ENCODE results near the gene IGLL5.

IGLL5 gene

GRCh38 chr22:22855085-22855484, 32.5 kb upstream of the IGLL5 start:
- DNase-seq (ENCODE audit: low spot score in 2 of 2) (no peak), ATAC-seq (ENCODE audit: low read depth) (no peak)
- H3K27ac Mint-ChIP-seq = no peak overlapping the region
- H3K27me3 Mint-ChIP-seq = peaks cover 13% of the 10 kb centered on the region
- H3K4me1 Mint-ChIP-seq = peaks cover 22% of the 10 kb centered on the region
- H3K4me3 Mint-ChIP-seq = no peak overlapping the region
- H3K9me3 Mint-ChIP-seq = no peaks in the 10 kb centered on the region
- H3K36me3 Mint-ChIP-seq = no peaks in the 10 kb centered on the region

GRCh38 chr22:22855617-22856308, 31.9 kb upstream of the IGLL5 start:
- Mint-ChIP-seq H3K4me1 (peaks cover 19% of the 10 kb centered on the region), H3K27me3 (peaks cover 15% of the 10 kb centered on the region), H3K36me3 (no peaks in the 10 kb centered on the region), H3K4me3 (no peak overlapping the region), H3K27ac (no peak overlapping the region), H3K9me3 (no peaks in the 10 kb centered on the region)
- DNase-seq (ENCODE audit: low spot score in 2 of 2) (peak in 1 of 2 donors; percentile 48), ATAC-seq (ENCODE audit: low read depth) (peak; percentile 73)

- DNase-seq (ENCODE audit: low spot score in 2 of 2) (no peak), ATAC-seq (ENCODE audit: low read depth) (no peak)
- Mint-ChIP-seq H3K27me3 (peaks cover 15% of the 10 kb centered on the region), H3K4me1 (peaks cover 18% of the 10 kb centered on the region), H3K9me3 (no peaks in the 10 kb centered on the region), H3K4me3 (no peak overlapping the region), H3K27ac (no peak overlapping the region), H3K36me3 (no peaks in the 10 kb centered on the region)
Observed at GRCh38 chr22:22856364-22856763, 31.3 kb upstream of the IGLL5 start.

GRCh38 chr22:22856885-22857606, 30.6 kb upstream of the IGLL5 start:
- Mint-ChIP-seq H3K4me3 (no peak overlapping the region), H3K27me3 (peaks cover 12% of the 10 kb centered on the region), H3K36me3 (no peaks in the 10 kb centered on the region), H3K9me3 (no peaks in the 10 kb centered on the region), H3K4me1 (peaks cover 18% of the 10 kb centered on the region), H3K27ac (no peak overlapping the region)
- DNase-seq (ENCODE audit: low spot score in 2 of 2) = no peak
- ATAC-seq (ENCODE audit: low read depth) = no peak

GRCh38 chr22:22857607-22858558, 29.7 kb upstream of the IGLL5 start:
- no peak overlapping the region for H3K4me3 Mint-ChIP-seq
- peaks cover 8% of the 10 kb centered on the region for H3K27me3 Mint-ChIP-seq
- ATAC-seq (ENCODE audit: low read depth) (peak; percentile 82), DNase-seq (ENCODE audit: low spot score in 2 of 2) (no peak)
- no peaks in the 10 kb centered on the region for H3K36me3 Mint-ChIP-seq
- peaks cover 18% of the 10 kb centered on the region for H3K4me1 Mint-ChIP-seq
- no peaks in the 10 kb centered on the region for H3K9me3 Mint-ChIP-seq
- H3K27ac Mint-ChIP-seq = no peak overlapping the region

GRCh38 chr22:22858559-22858937, 29.1 kb upstream of the IGLL5 start:
- Mint-ChIP-seq H3K27me3 (peaks cover 6% of the 10 kb centered on the region), H3K4me1 (peaks cover 18% of the 10 kb centered on the region), H3K36me3 (no peaks in the 10 kb centered on the region), H3K4me3 (no peak overlapping the region), H3K9me3 (no peaks in the 10 kb centered on the region), H3K27ac (no peak overlapping the region)
- DNase-seq (ENCODE audit: low spot score in 2 of 2) = no peak
- no peak for ATAC-seq (ENCODE audit: low read depth)

- Mint-ChIP-seq H3K4me1 (peaks cover 30% of the 10 kb centered on the region), H3K4me3 (no peak overlapping the region), H3K27ac (no peak overlapping the region), H3K36me3 (no peaks in the 10 kb centered on the region), H3K9me3 (no peaks in the 10 kb centered on the region), H3K27me3 (peaks cover 7% of the 10 kb centered on the region)
- no peak for ATAC-seq (ENCODE audit: low read depth)
- no peak for DNase-seq (ENCODE audit: low spot score in 2 of 2)
Observed at GRCh38 chr22:22863001-22863400, 24.6 kb upstream of the IGLL5 start.

GRCh38 chr22:22865311-22866072, 22.1 kb upstream of the IGLL5 start:
- no peak for DNase-seq (ENCODE audit: low spot score in 2 of 2)
- peaks cover 26% of the 10 kb centered on the region for H3K4me1 Mint-ChIP-seq
- no peak overlapping the region for H3K4me3 Mint-ChIP-seq

GRCh38 chr22:22866381-22867111, 21.1 kb upstream of the IGLL5 start:
- no peak for DNase-seq (ENCODE audit: low spot score in 2 of 2)
- peaks cover 30% of the 10 kb centered on the region for H3K4me1 Mint-ChIP-seq
- peaks cover 5% of the 10 kb centered on the region for H3K27me3 Mint-ChIP-seq
- no peak overlapping the region for H3K4me3 Mint-ChIP-seq
- no peak overlapping the region for H3K27ac Mint-ChIP-seq
- no peak for ATAC-seq (ENCODE audit: low read depth)
- H3K36me3 Mint-ChIP-seq = no peaks in the 10 kb centered on the region
- no peaks in the 10 kb centered on the region for H3K9me3 Mint-ChIP-seq

More at GRCh38 chr22:22865311-22866072, 22.1 kb upstream of the IGLL5 start:
- no peaks in the 10 kb centered on the region for H3K36me3 Mint-ChIP-seq
- H3K27ac Mint-ChIP-seq = no peak overlapping the region
- peaks cover 5% of the 10 kb centered on the region for H3K27me3 Mint-ChIP-seq
- ATAC-seq (ENCODE audit: low read depth) = peak; percentile 91
- H3K9me3 Mint-ChIP-seq = no peaks in the 10 kb centered on the region

GRCh38 chr22:22867996-22868715, 19.5 kb upstream of the IGLL5 start:
- no peak for ATAC-seq (ENCODE audit: low read depth)
- H3K27me3 Mint-ChIP-seq = peaks cover 5% of the 10 kb centered on the region
- no peaks in the 10 kb centered on the region for H3K36me3 Mint-ChIP-seq
- H3K4me1 Mint-ChIP-seq = peaks cover 35% of the 10 kb centered on the region
- DNase-seq (ENCODE audit: low spot score in 2 of 2) = no peak
- H3K9me3 Mint-ChIP-seq = no peaks in the 10 kb centered on the region
- H3K27ac Mint-ChIP-seq = no peak overlapping the region
- H3K4me3 Mint-ChIP-seq = no peak overlapping the region

GRCh38 chr22:22870577-22871404, 16.8 kb upstream of the IGLL5 start:
- peak; percentile 69 for ATAC-seq (ENCODE audit: low read depth)

More at GRCh38 chr22:22870577-22871404, 16.8 kb upstream of the IGLL5 start:
- H3K27me3 Mint-ChIP-seq = peaks cover 2% of the 10 kb centered on the region
- no peaks in the 10 kb centered on the region for H3K36me3 Mint-ChIP-seq
- H3K4me3 Mint-ChIP-seq = no peak overlapping the region
- H3K9me3 Mint-ChIP-seq = no peaks in the 10 kb centered on the region
- DNase-seq (ENCODE audit: low spot score in 2 of 2) = no peak
- no peak overlapping the region for H3K27ac Mint-ChIP-seq
- H3K4me1 Mint-ChIP-seq = peaks cover 19% of the 10 kb centered on the region
